Neural progenitor cell (in vitro differentiated cells): ENCODE measurements around the gene RDX. TPM values are rescaled to one million over a fixed set of nuclear protein-coding genes. Genes with fewer than 3 reads are reported as not detected.

Experiments
- DNase-seq: peaks from one replicate; pipeline ENCODE4 v3.0.0-alpha.2; 2016; ENCODE audit warnings: low spot score
- H2AFZ ChIP-seq: fragments of 200-600 bp; sonication (generic); replicated peaks from 2 replicates; pipeline ENCODE4 v1.6.1; 2016; ENCODE audit warnings: antibody characterized with exemption
- H3F3A ChIP-seq: fragments of 200-600 bp; sonication (generic); 2 replicates; pipeline ENCODE4 v1.6.1; 2016; ENCODE audit warnings: antibody characterized with exemption, low read depth
- H3K27ac ChIP-seq: fragments of 200-600 bp; sonication (generic); 2 replicates; pipeline ENCODE4 v1.5.1; 2016; ENCODE audit warnings: mild to moderate bottlenecking
- H3K27me3 ChIP-seq: fragments of 200-600 bp; sonication (generic); 2 replicates; pipeline ENCODE4 v1.6.1; 2016; ENCODE audit warnings: mild to moderate bottlenecking, moderate library complexity
- H3K36me3 ChIP-seq: fragments of 200-600 bp; sonication (generic); 2 replicates; pipeline ENCODE4 v1.5.1; 2016
- H3K4me1 ChIP-seq: fragments of 200-600 bp; sonication (generic); 2 replicates; pipeline ENCODE4 v1.6.1; 2016; ENCODE audit warnings: mixed run types
- H3K4me2 ChIP-seq: fragments of 200-600 bp; sonication (generic); 2 replicates; pipeline ENCODE4 v1.6.1; 2016
- H3K4me3 ChIP-seq: fragments of 200-600 bp; sonication (generic); 2 replicates; pipeline ENCODE4 v1.5.1; 2016
- H3K79me2 ChIP-seq: fragments of 200-600 bp; sonication (generic); 2 replicates; pipeline ENCODE4 v1.6.1; 2016; ENCODE audit warnings: low read depth
- H3K9ac ChIP-seq: fragments of 200-600 bp; sonication (generic); 2 replicates; pipeline ENCODE4 v1.6.1; 2016
- H3K9me3 ChIP-seq: fragments of 200-600 bp; sonication (generic); 2 replicates; pipeline ENCODE4 v1.5.1; 2016; ENCODE audit warnings: low read depth
- H4K20me1 ChIP-seq: fragments of 200-600 bp; sonication (generic); 2 replicates; pipeline ENCODE4 v1.6.1; 2016; ENCODE audit warnings: low read depth
- H3K27ac Mint-ChIP-seq: 3 replicates; pipeline ENCODE4 v1.8.0; 2021; ENCODE audit warnings: mixed read lengths
- H3K27me3 Mint-ChIP-seq: 2 replicates; pipeline ENCODE4 v1.8.0; 2022; ENCODE audit warnings: low read depth, mild to moderate bottlenecking, inconsistent platforms, moderate library complexity, mixed read lengths; ENCODE audit not compliant: insufficient read depth
- H3K36me3 Mint-ChIP-seq: 3 replicates; pipeline ENCODE4 v1.8.0; 2021; ENCODE audit warnings: mixed read lengths
- H3K4me1 Mint-ChIP-seq: 3 replicates; pipeline ENCODE4 v1.8.0; 2021; ENCODE audit warnings: mixed read lengths
- H3K4me3 Mint-ChIP-seq: 3 replicates; pipeline ENCODE4 v1.8.0; 2021; ENCODE audit warnings: mild to moderate bottlenecking, moderate library complexity, mixed read lengths
- H3K9me3 Mint-ChIP-seq: 3 replicates; pipeline ENCODE4 v1.8.0; 2020; ENCODE audit warnings: mixed read lengths
- EZH2 ChIP-seq: fragments of 200-600 bp; sonication (generic); IDR thresholded peaks from 2 replicates; pipeline ENCODE4 v1.6.1; 2017; ENCODE audit warnings: antibody characterized with exemption, mild to moderate bottlenecking, moderate library complexity
- EZH2phosphoT487 ChIP-seq: fragments of 200-600 bp; sonication (generic); IDR thresholded peaks from 2 replicates; pipeline ENCODE4 v1.6.1; 2017; ENCODE audit warnings: antibody characterized with exemption
- total RNA-seq: library from RNA; depleted of rRNA; stranded (reverse); fragments of >200 nt; gene quantifications from 2 replicates; pipeline ENCODE4 v1.2.3, GENCODE V29; 2015; ENCODE audit warnings: low replicate concordance
- TF ChIP-seq, protein P1 (sequence below): fragments of 200-600 bp; sonication (generic); IDR thresholded peaks from 2 replicates; pipeline ENCODE4 v1.5.1; 2017; ENCODE audit warnings: antibody characterized with exemption, mild to moderate bottlenecking

Gene RDX
- total RNA-seq, 1 donor from 2014 or later: 199 TPM

DNA sequence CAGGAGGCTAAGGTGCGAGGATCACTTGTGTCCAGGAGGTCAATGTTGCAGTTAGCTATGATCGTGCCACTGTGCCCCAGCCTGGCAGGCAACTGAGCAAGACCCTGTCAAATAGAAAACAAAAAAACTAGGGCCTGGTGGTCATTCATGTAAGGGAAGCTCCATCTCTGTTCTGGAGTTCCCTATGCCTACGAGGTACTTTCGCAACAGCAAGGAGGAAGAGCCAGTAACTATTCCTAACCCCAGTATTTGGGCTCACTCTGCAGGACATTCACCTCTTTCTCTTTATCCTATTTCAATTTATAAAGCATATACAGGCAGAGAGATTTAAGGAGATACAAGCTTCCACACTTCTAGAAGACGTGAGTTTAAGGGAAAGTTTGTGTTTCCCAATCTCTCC, 46.6 kb downstream of the RDX start:
- H3K36me3 ChIP-seq: peaks cover 23% of the 10 kb centered on the region

GRCh38 chr11:110249066-110249465, 47.3 kb downstream of the RDX start:
- Histone ChIP-seq H3K9ac (no peak overlapping the region), H3K9me3 (no peaks in the 10 kb centered on the region), H3K27ac (no peak overlapping the region), H3K4me2 (no peak overlapping the region), H3F3A (no peaks in the 10 kb centered on the region), H3K36me3 (peaks cover 23% of the 10 kb centered on the region), H3K79me2 (no peaks in the 10 kb centered on the region), H2AFZ (no peak overlapping the region), H3K4me3 (no peak overlapping the region), H3K27me3 (no peaks in the 10 kb centered on the region), H3K4me1 (no peaks in the 10 kb centered on the region), H4K20me1 (no peaks in the 10 kb centered on the region)
- Mint-ChIP-seq H3K4me3 (no peak overlapping the region), H3K9me3 (no peaks in the 10 kb centered on the region), H3K27me3 (no peaks in the 10 kb centered on the region), H3K36me3 (peaks cover 22% of the 10 kb centered on the region), H3K4me1 (no peaks in the 10 kb centered on the region), H3K27ac (no peak overlapping the region)
- TF ChIP-seq EZH2: no peak
- TF ChIP-seq, protein P1, sequence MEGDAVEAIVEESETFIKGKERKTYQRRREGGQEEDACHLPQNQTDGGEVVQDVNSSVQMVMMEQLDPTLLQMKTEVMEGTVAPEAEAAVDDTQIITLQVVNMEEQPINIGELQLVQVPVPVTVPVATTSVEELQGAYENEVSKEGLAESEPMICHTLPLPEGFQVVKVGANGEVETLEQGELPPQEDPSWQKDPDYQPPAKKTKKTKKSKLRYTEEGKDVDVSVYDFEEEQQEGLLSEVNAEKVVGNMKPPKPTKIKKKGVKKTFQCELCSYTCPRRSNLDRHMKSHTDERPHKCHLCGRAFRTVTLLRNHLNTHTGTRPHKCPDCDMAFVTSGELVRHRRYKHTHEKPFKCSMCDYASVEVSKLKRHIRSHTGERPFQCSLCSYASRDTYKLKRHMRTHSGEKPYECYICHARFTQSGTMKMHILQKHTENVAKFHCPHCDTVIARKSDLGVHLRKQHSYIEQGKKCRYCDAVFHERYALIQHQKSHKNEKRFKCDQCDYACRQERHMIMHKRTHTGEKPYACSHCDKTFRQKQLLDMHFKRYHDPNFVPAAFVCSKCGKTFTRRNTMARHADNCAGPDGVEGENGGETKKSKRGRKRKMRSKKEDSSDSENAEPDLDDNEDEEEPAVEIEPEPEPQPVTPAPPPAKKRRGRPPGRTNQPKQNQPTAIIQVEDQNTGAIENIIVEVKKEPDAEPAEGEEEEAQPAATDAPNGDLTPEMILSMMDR: peak; percentile 31
- DNase-seq: no peak

More for the DNA sequence above, 46.6 kb downstream of the RDX start:
- peaks cover 23% of the 10 kb centered on the region for H3K36me3 Mint-ChIP-seq
- H3K4me1 ChIP-seq: no peaks in the 10 kb centered on the region
- no peak for DNase-seq
- H2AFZ ChIP-seq: no peak overlapping the region
- H3K27me3 ChIP-seq: no peaks in the 10 kb centered on the region
- no peak for TF ChIP-seq EZH2
- TF ChIP-seq, protein P1: no peak
- TF ChIP-seq EZH2phosphoT487: no peak
- H3K27me3 Mint-ChIP-seq: no peaks in the 10 kb centered on the region
- no peak overlapping the region for H3K4me3 Mint-ChIP-seq
- H3K4me1 Mint-ChIP-seq: no peaks in the 10 kb centered on the region
- no peaks in the 10 kb centered on the region for H3K79me2 ChIP-seq
- H3K4me2 ChIP-seq: no peak overlapping the region
- H4K20me1 ChIP-seq: no peaks in the 10 kb centered on the region
- H3F3A ChIP-seq: no peaks in the 10 kb centered on the region
- H3K4me3 ChIP-seq: no peak overlapping the region
- no peak overlapping the region for H3K27ac ChIP-seq
- H3K9ac ChIP-seq: no peak overlapping the region
- no peak overlapping the region for H3K27ac Mint-ChIP-seq
- H3K9me3 Mint-ChIP-seq: no peaks in the 10 kb centered on the region
- H3K9me3 ChIP-seq: no peaks in the 10 kb centered on the region

DNA sequence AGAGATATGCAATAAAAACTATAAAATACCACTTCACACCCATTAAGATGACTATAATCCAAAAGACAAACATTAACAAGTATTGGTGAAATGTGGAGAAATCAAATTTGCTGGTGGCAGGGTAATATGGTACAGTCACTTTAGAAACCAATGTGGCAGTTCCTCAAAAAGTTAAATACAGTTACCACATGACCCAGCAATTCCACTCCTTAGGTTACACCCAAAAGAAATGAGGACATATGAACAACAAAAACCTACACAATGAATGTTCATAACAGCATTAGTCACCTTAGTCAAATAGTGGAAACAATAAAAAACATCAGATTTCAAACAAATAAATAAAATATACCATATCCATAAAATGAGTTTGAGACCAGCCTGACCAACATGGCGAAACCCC, 52.6 kb downstream of the RDX start:
- H2AFZ ChIP-seq: no peak overlapping the region
- H3F3A ChIP-seq: no peaks in the 10 kb centered on the region
- peaks cover 4% of the 10 kb centered on the region for H3K79me2 ChIP-seq
- H3K4me2 ChIP-seq: no peak overlapping the region
- no peak for DNase-seq
- Mint-ChIP-seq H3K4me3 (no peak overlapping the region), H3K36me3 (peaks cover 28% of the 10 kb centered on the region), H3K27ac (no peak overlapping the region), H3K4me1 (no peaks in the 10 kb centered on the region), H3K9me3 (peaks cover 2% of the 10 kb centered on the region), H3K27me3 (no peaks in the 10 kb centered on the region)
- H4K20me1 ChIP-seq: no peaks in the 10 kb centered on the region
- H3K9me3 ChIP-seq: no peaks in the 10 kb centered on the region
- no peaks in the 10 kb centered on the region for H3K4me1 ChIP-seq
- H3K36me3 ChIP-seq: peaks cover 16% of the 10 kb centered on the region
- H3K27ac ChIP-seq: no peak overlapping the region
- no peak for TF ChIP-seq EZH2phosphoT487
- TF ChIP-seq, protein P1: no peak
- TF ChIP-seq EZH2: no peak
- no peak overlapping the region for H3K9ac ChIP-seq
- no peaks in the 10 kb centered on the region for H3K27me3 ChIP-seq
- H3K4me3 ChIP-seq: no peak overlapping the region
